HAP-1 (cell line): ENCODE data around the gene ZMYND10.
A peak's percentile ranks its signal among the peaks of the same experiment; 100 is the strongest.
"Not testable (repeated sequence)": the region's sequence is repeated elsewhere in the genome, so short reads cannot be mapped to it uniquely, and the experiment has no call there.

Source experiments
- DNase-seq, 2 experiments: peaks; one replicate each; pipeline ENCODE4 v3.0.0-alpha.2; 2016 to 2020; ENCODE audit warnings: low spot score in 2 of 2
- H3K27me3 ChIP-seq: fragments of 250-450 bp; sonication (Bioruptor Pico); 2 replicates; pipeline ENCODE4 v1.5.1; 2020; ENCODE audit warnings: low read depth, mild to moderate bottlenecking, moderate library complexity
- H3K36me3 ChIP-seq: fragments of 250-450 bp; sonication (Bioruptor Pico); replicated peaks from 2 replicates; pipeline ENCODE4 v1.5.1; 2020; ENCODE audit warnings: mild to moderate bottlenecking
- H3K4me1 ChIP-seq: fragments of 250-450 bp; sonication (Bioruptor Pico); 2 replicates; pipeline ENCODE4 v1.5.1; 2020; ENCODE audit warnings: mild to moderate bottlenecking
- H3K4me3 ChIP-seq: fragments of 250-450 bp; sonication (Bioruptor Pico); 2 replicates; pipeline ENCODE4 v1.5.1; 2020; ENCODE audit warnings: mild to moderate bottlenecking, moderate library complexity
- H3K9me3 ChIP-seq: fragments of 250-450 bp; sonication (Bioruptor Pico); 2 replicates; pipeline ENCODE4 v1.5.1; 2020; ENCODE audit warnings: mild to moderate bottlenecking, moderate library complexity
- in situ Hi-C: fragments of 300-500 bp; cut with MboI; formaldehyde crosslinking; loops from 3 replicates; pipeline ENCODE4 v1.14.3; 2020; ENCODE audit warnings: low sequenced_read_pairs, inconsistent platforms, mixed read lengths

ZMYND10 gene

GRCh38 chr3:50322386-50323091 lies 23.0 kb downstream of the ZMYND10 start, which contains the start of gene HYAL2:
HYAL2 (minus strand) TSS chr3:50322745; CDS start chr3:50320489, 2,256 bp downstream.
- peak within 1 kb of the TSS; percentile 63 for H3K4me3 ChIP-seq
- peaks cover 36% of the 10 kb centered on the region for H3K36me3 ChIP-seq
- H3K9me3 ChIP-seq = no peaks in the 10 kb centered on the region
- peaks cover 16% of the 10 kb centered on the region for H3K4me1 ChIP-seq
- no peaks in the 10 kb centered on the region for H3K27me3 ChIP-seq
- DNase-seq = no peak
- in situ Hi-C loops = no loop called here

- Histone ChIP-seq H3K27me3 (no peaks in the 10 kb centered on the region), H3K4me1 (peaks cover 13% of the 10 kb centered on the region), H3K9me3 (no peaks in the 10 kb centered on the region), H3K36me3 (peaks cover 41% of the 10 kb centered on the region), H3K4me3 (peak overlapping the region; percentile 63)
- DNase-seq = no peak
- in situ Hi-C loops = no loop called here
Measured at GRCh38 chr3:50322115-50322385, 23.5 kb downstream of the ZMYND10 start.

DNA sequence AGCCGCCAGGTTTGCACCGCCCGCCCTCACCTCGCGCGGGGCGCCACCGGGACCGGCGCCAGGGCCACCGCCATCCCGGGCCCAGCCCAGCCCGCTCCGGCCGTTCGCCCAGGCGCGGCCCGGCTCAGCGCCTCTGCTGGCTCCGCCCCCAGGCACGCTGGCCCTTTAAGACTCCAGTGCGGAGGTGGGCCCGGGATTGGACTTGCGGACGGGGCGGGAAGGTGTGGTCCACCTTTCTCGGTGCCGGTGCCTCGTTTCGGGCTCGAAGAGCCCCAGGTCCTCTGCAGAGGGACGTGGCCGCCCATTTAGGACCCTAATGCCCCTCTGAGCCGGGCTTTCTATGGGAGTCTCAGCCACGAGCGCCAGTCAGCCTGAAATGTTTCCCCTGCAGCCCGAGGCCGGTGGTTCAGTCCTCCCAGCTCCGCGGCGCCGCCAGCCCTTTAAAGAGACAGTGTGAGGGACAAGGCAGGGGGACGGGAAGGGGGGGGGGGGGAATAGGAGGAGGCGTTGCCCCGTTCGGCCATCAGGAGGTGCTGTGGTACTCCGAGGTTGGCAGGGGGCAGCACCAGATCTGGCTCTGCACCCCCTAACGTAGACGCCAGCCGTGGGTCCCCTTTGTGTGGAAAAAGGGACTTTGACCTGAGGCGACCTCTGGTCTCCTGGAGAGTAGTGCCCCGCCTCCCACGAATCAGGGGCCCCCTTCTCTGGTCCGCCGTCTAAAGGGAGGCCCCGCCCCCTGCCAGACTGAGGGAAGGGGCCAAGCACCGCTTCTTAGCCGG lies 24.0 kb downstream of the ZMYND10 start:
- H3K36me3 ChIP-seq = peaks cover 42% of the 10 kb centered on the region
- DNase-seq = peak; percentile 80 to 93

DNA sequence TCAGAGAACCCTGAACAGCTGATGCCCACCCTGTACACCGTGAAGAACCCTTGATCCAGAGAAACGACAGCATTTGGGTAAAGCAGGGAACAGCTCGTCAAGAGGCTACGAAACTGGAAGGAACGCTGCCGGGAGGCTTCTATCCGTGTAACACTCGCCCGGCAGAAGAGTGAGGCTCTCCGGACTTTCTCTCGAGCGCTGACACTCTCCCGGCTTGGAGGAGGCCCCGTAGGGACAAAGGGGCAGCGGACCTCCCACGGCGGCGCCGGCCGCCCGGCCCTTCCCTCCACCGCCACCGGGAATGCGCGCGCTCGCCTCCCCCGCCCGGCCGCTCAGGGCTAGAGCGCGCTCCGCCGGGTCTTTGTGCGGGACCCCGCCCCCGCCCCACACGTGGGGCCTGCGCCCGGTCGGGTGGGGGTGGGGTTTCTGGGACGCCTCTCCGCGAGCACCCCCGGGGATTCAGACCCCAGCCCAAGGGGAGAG lies 24.6 kb downstream of the ZMYND10 start:
- H3K9me3 ChIP-seq = no peaks in the 10 kb centered on the region
- peak overlapping the region; percentile 63 for H3K4me3 ChIP-seq
- in situ Hi-C loops = no loop called here
- peaks cover 42% of the 10 kb centered on the region for H3K36me3 ChIP-seq
- peak; percentile 63 to 89 for DNase-seq
- peaks cover 10% of the 10 kb centered on the region for H3K4me1 ChIP-seq
- no peaks in the 10 kb centered on the region for H3K27me3 ChIP-seq

More for the DNA sequence above, 24.0 kb downstream of the ZMYND10 start:
- Histone ChIP-seq H3K9me3 (no peaks in the 10 kb centered on the region), H3K27me3 (no peaks in the 10 kb centered on the region), H3K4me3 (peak overlapping the region; percentile 63), H3K4me1 (peaks cover 10% of the 10 kb centered on the region)
- in situ Hi-C loops = no loop called here

GRCh38 chr3:50319894-50320625 lies 25.5 kb downstream of the ZMYND10 start:
- no peak for DNase-seq
- peaks cover 42% of the 10 kb centered on the region for H3K36me3 ChIP-seq
- H3K27me3 ChIP-seq = no peaks in the 10 kb centered on the region
- H3K9me3 ChIP-seq = no peaks in the 10 kb centered on the region
- in situ Hi-C loops = no loop called here
- peaks cover 10% of the 10 kb centered on the region for H3K4me1 ChIP-seq
- peak overlapping the region; percentile 63 for H3K4me3 ChIP-seq

DNA sequence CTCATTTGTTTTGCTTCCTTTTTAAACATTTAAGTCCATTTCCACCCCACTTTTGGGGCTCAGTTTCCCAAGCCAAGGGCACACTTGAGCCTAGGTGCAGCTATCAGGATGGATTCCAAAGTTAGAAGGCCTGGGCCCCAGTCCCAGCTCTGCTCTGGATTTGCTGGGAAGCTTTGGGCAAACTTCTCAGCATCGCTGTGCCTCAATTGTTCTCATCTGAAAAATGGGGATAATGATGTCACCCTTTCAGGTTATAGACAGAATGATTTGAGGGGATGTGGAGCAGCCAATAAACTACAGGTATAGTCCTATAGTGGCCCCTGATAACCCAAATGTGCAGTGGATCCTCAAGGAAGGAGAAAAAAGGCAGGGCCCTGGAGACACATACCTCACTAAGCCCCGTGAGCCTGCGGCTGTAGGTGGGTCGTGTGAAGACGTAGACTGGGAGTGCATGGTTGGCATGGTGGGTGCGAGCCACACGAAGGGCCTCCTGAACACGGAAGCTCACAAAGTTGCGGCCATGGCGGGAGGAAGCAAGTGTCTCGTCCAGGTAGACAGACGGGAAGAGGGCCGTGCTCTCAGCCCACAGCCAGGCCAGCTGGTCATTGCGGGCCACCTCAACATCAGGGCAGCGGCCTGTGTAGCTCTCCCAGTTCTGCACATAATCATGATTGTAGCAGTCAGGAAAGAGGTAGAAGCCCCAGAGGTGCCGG lies 26.2 kb downstream of the ZMYND10 start:
- in situ Hi-C loops = no loop called here
- H3K9me3 ChIP-seq = no peaks in the 10 kb centered on the region
- H3K4me3 ChIP-seq = no peak overlapping the region
- no peaks in the 10 kb centered on the region for H3K27me3 ChIP-seq
- peaks cover 10% of the 10 kb centered on the region for H3K4me1 ChIP-seq
- peaks cover 38% of the 10 kb centered on the region for H3K36me3 ChIP-seq
- no peak for DNase-seq

DNA sequence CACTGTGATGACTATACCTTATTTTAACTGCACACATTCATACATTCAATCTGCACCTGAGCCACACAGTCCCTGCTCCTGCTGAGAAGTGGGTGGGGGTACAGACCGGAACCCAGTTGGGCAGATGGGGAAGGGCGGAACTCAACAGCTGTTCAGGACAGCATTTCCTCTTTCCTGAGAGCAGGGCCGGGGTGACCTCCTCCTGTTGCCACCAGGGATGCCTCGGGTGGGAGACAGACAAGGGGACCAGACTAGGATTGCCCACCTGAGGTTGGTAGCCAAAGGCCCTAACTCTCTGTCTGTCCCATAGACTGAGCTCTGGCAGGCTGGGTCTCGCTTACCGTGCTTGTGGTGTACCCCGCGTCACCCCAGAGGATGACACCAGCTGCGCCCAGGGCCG lies 26.9 kb downstream of the ZMYND10 start:
- Histone ChIP-seq H3K4me1 (peaks cover 10% of the 10 kb centered on the region), H3K36me3 (peaks cover 33% of the 10 kb centered on the region), H3K4me3 (no peak overlapping the region), H3K27me3 (no peaks in the 10 kb centered on the region), H3K9me3 (no peaks in the 10 kb centered on the region)
- DNase-seq = no peak
- in situ Hi-C loops = no loop called here

GRCh38 chr3:50318163-50318562 lies 27.4 kb downstream of the ZMYND10 start:
- Histone ChIP-seq H3K9me3 (no peaks in the 10 kb centered on the region), H3K4me1 (peaks cover 10% of the 10 kb centered on the region), H3K27me3 (no peaks in the 10 kb centered on the region), H3K36me3 (peaks cover 33% of the 10 kb centered on the region), H3K4me3 (no peak overlapping the region)
- in situ Hi-C loops = no loop called here
- no peak for DNase-seq

DNA sequence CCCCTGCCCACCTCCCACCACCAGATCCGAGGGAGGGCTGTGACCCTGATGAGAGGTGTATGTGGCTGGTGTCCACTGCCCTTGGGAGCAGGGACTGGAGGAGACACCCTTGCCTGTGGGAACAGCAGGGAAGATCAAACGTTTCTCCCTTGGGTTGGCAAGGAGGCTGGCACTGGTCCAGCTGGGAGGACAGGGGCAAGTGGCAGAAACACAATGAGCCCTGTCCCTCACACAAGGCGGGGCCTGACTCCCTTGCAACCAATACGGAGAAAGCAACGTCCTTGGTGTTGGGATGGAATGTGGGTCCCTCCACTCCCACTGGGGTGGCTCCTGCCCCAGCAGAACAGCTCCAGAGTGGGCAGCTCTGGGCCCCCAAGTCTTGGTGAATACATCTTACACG lies 28.2 kb downstream of the ZMYND10 start:
- in situ Hi-C loops = no loop called here
- peaks cover 33% of the 10 kb centered on the region for H3K36me3 ChIP-seq

GRCh38 chr3:50316657-50317242 lies 28.8 kb downstream of the ZMYND10 start:
- H3K4me1 ChIP-seq = peaks cover 7% of the 10 kb centered on the region
- H3K4me3 ChIP-seq = no peak overlapping the region
- no peaks in the 10 kb centered on the region for H3K9me3 ChIP-seq
- H3K27me3 ChIP-seq = no peaks in the 10 kb centered on the region
- H3K36me3 ChIP-seq = peaks cover 33% of the 10 kb centered on the region
- in situ Hi-C loops = no loop called here
- DNase-seq = no peak

More for the DNA sequence above, 28.2 kb downstream of the ZMYND10 start:
- Histone ChIP-seq H3K4me3 (no peak overlapping the region), H3K9me3 (no peaks in the 10 kb centered on the region), H3K4me1 (peaks cover 10% of the 10 kb centered on the region), H3K27me3 (no peaks in the 10 kb centered on the region)
- DNase-seq = no peak

DNA sequence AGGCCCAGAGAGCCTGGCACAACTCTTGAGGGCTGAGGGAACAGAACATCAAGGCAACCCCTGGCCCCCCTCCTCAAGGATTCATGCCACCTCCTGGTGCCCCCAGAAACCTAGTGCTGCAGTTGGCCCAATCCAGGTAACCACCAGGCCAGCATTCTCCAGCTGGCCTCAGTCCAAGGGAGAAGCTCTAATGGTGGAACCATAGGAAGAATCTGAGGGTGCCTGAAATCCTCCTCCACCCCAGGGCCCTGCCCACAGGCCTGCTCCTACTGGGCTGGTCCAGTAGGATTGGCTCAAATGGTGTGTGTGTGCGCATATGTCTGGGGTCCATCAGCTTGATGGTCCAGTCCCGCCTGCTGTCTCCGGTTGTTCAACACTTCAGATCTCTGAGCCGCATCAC lies 30.7 kb downstream of the ZMYND10 start:
- DNase-seq = no peak
- in situ Hi-C loops = no loop called here
- Histone ChIP-seq H3K4me1 (no peaks in the 10 kb centered on the region), H3K36me3 (peaks cover 27% of the 10 kb centered on the region), H3K9me3 (no peaks in the 10 kb centered on the region), H3K27me3 (no peaks in the 10 kb centered on the region), H3K4me3 (no peak overlapping the region)

DNA sequence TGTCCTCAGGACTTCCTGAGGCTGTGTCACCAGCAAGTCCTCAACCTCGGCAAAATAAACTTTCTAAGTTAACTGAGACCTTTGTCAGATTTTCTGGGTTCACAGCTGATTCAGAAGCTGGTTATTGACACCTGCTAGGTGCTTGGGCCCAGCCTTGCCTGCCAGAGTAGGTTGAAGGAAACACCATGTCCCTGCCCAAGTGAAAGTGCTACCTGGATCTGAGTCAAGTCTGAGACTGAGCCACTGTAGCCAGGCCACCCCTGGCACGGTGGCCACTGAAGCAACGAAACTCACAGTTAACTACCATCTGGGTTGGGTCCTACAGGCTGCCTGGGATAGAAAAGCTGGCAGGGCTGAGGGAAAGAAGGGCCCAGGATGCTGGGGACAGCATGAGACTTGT lies 31.2 kb downstream of the ZMYND10 start:
- no peaks in the 10 kb centered on the region for H3K4me1 ChIP-seq
- no peak for DNase-seq
- H3K36me3 ChIP-seq = peaks cover 22% of the 10 kb centered on the region
- H3K27me3 ChIP-seq = no peaks in the 10 kb centered on the region
- in situ Hi-C loops = no loop called here
- H3K4me3 ChIP-seq = no peak overlapping the region
- no peaks in the 10 kb centered on the region for H3K9me3 ChIP-seq

DNA sequence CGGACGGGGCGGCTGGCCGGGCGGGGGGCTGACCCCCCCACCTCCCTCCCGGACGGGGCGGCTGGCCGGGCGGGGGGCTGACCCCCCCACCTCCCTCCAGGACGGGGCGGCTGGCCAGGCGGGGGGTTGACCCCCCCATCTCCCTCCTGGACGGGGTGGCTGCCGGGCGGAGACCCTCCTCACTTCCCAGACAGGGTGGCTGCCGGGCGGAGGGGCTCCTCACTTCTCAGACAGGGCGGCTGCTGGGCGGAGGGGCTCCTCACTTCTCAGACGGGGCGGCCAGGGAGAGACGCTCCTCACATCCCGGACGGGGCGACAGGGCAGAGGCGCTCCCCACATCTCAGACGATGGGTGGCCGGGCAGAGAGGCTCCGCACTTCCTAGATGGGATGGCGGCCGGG lies 33.5 kb downstream of the ZMYND10 start:
- H3K4me1 ChIP-seq, in situ Hi-C loops, H3K36me3 ChIP-seq, H3K4me3 ChIP-seq, H3K27me3 ChIP-seq, DNase-seq: not testable (repeated sequence)
- peaks cover 12% of the 10 kb centered on the region for H3K9me3 ChIP-seq
